ENCODE measurements around the gene POLG2. TPM values are rescaled to one million over a fixed set of nuclear protein-coding genes. Genes with fewer than 3 reads are reported as not detected.
A peak's percentile ranks its signal among the peaks of the same experiment; 100 is the strongest.

The POLG2 gene
- total RNA-seq, 4 donors from 2014 or later, result 1.4 to 5.6 (median 2.6) TPM

GRCh38 chr17:64491994-64492393 lies 4.9 kb downstream of the POLG2 start:
- Histone ChIP-seq H3K27me3 (no peaks in the 10 kb centered on the region), H3K36me3 (peaks cover 0 to 29% of the 10 kb centered on the region in 2 donors), H3K4me1 (peaks cover 14 to 17% of the 10 kb centered on the region in 2 donors), H3K4me3 (no peak overlapping the region), H3K9me3 (no peaks in the 10 kb centered on the region), H3K27ac (no peak overlapping the region)
- in situ Hi-C loops (cut with MboI; ENCODE audit: low sequenced_read_pairs in 4 of 4), result no loop called here
- DNase-seq (no peak), ATAC-seq (no peak)
- intact Hi-C loops (cut with DNase I; ENCODE audit: low total_unique reads), result no loop called here
- TF ChIP-seq, protein P1, sequence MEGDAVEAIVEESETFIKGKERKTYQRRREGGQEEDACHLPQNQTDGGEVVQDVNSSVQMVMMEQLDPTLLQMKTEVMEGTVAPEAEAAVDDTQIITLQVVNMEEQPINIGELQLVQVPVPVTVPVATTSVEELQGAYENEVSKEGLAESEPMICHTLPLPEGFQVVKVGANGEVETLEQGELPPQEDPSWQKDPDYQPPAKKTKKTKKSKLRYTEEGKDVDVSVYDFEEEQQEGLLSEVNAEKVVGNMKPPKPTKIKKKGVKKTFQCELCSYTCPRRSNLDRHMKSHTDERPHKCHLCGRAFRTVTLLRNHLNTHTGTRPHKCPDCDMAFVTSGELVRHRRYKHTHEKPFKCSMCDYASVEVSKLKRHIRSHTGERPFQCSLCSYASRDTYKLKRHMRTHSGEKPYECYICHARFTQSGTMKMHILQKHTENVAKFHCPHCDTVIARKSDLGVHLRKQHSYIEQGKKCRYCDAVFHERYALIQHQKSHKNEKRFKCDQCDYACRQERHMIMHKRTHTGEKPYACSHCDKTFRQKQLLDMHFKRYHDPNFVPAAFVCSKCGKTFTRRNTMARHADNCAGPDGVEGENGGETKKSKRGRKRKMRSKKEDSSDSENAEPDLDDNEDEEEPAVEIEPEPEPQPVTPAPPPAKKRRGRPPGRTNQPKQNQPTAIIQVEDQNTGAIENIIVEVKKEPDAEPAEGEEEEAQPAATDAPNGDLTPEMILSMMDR (IDR thresholded peaks at IDR 0.05 in 4 of 5, conservative IDR thresholded peaks at IDR 0.05 in 1 of 5), result no peak
- TF ChIP-seq POLR2A (IDR thresholded peaks at IDR 0.05), result no peak

DNA sequence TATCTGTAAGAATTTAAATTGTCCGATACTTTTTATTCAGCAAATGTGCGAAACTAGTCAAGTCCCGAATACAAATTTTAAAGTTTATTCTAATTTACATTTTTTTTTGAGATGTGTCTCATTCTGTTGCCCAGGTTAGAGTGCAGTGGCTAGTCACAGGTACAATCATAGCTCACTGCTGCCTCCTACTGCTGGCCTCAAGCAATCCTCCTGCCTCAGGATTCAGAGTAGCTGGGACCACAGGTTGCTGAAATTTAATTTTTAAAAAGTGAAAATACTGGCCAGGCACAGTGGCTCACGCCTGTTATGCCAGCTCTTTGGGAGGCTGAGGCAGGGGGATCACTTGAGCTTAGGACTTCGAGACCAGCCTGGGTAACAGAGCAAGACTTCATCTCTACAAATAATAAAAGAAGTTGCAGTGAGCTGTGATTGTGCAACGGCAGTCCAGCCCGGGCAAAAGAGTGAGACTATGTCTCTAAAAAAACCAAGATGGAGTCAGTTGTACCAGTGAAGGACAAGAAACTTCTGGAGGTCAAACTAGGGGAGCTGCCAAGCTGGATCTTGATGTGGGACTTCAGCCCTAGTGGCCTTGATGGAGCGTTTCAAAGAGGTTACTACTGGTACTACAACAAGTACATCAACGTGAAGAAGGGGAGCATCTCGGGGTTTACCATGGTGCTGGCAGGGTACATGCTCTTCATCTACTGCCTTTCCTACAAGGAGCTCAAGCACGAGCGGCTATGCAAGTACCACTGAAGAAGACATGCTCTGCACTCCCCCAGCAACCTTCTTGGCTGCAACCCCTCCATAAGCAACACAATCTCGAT lies 5.6 kb downstream of the POLG2 start:
- H3K36me3 ChIP-seq, result peaks cover 0 to 29% of the 10 kb centered on the region in 2 donors
- peaks cover 13 to 17% of the 10 kb centered on the region in 2 donors for H3K4me1 ChIP-seq
- no peak for DNase-seq
- TF ChIP-seq POLR2A (IDR thresholded peaks at IDR 0.05), result no peak
- TF ChIP-seq, protein P1 (IDR thresholded peaks at IDR 0.05 in 4 of 5, conservative IDR thresholded peaks at IDR 0.05 in 1 of 5), result peak in 4 of 5 experiments; percentile 20 to 44 (median 31)
- no peaks in the 10 kb centered on the region for H3K9me3 ChIP-seq
- in situ Hi-C loops (cut with MboI; ENCODE audit: low sequenced_read_pairs in 4 of 4), result no loop called here
- H3K4me3 ChIP-seq, result no peak overlapping the region
- intact Hi-C loops (cut with DNase I; ENCODE audit: low total_unique reads), result no loop called here
- H3K27ac ChIP-seq, result no peak overlapping the region
- no peak for ATAC-seq
- no peaks in the 10 kb centered on the region for H3K27me3 ChIP-seq

DNA sequence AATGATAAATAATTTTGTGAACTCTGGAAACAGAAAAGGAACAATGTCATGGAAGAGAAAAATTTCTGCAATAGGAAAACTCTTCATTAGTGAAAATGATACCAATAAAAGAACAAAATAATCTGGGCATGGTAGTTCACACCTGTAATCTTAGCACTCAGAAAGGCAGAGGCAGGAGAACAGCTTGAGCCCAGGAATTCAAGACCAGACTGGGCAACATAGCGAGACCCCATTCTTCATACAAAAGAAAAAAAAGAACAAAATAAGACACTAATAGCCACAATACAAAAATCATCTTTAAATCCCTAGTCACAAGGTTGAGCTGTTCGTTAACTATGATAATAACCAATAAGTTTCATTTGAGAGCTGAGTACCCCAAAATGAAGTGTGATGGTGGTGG lies 8.6 kb downstream of the POLG2 start:
- TF ChIP-seq POLR2A (IDR thresholded peaks at IDR 0.05), result no peak
- TF ChIP-seq, protein P1 (IDR thresholded peaks at IDR 0.05 in 4 of 5, conservative IDR thresholded peaks at IDR 0.05 in 1 of 5), result no peak
- DNase-seq (no peak), ATAC-seq (no peak)
- in situ Hi-C loops (cut with MboI; ENCODE audit: low sequenced_read_pairs in 4 of 4), result no loop called here
- no peaks in the 10 kb centered on the region for H3K27me3 ChIP-seq
- no peak overlapping the region for H3K27ac ChIP-seq
- no peaks in the 10 kb centered on the region for H3K4me1 ChIP-seq
- intact Hi-C loops (cut with DNase I; ENCODE audit: low total_unique reads), result no loop called here
- no peak overlapping the region for H3K4me3 ChIP-seq
- peaks cover 0 to 51% of the 10 kb centered on the region in 2 donors for H3K36me3 ChIP-seq
- no peaks in the 10 kb centered on the region for H3K9me3 ChIP-seq

DNA sequence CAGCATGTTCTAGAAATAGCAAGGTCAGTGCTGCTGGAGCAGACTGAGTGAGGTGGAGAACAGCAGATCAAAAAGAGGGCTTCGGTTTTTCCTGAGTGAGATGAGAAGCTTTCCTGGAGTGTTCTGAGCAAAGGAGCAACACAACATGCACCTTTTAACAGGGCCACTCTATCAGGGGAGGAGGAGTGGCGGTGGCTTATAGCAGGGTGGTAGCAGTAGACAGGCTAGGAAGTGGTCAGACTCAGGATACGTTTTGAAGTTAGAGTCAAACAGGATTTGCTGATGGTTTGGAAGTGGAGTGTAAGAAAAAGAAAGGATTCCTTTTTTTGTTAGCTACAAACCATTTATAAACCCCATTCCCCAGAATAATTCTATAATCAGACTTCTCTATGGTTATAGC lies 12.5 kb downstream of the POLG2 start:
- peaks cover 0 to 67% of the 10 kb centered on the region in 2 donors for H3K36me3 ChIP-seq
- no peaks in the 10 kb centered on the region for H3K4me1 ChIP-seq
- no peak overlapping the region for H3K27ac ChIP-seq
- no peak for DNase-seq
- TF ChIP-seq POLR2A (IDR thresholded peaks at IDR 0.05), result no peak
- TF ChIP-seq, protein P1 (IDR thresholded peaks at IDR 0.05 in 4 of 5, conservative IDR thresholded peaks at IDR 0.05 in 1 of 5), result no peak
- H3K27me3 ChIP-seq, result no peaks in the 10 kb centered on the region
- H3K4me3 ChIP-seq, result no peak overlapping the region
- no peak for ATAC-seq
- no peaks in the 10 kb centered on the region for H3K9me3 ChIP-seq
- in situ Hi-C loops (cut with MboI; ENCODE audit: low sequenced_read_pairs in 4 of 4), result no loop called here
- intact Hi-C loops (cut with DNase I; ENCODE audit: low total_unique reads), result no loop called here

All from gastrocnemius medialis (tissue), 4 donors.